ENCODE measurements around the gene THADA.

- no peak for TF ChIP-seq EZH2 (IDR thresholded peaks at IDR 0.05)
- no peak for TF ChIP-seq CTCF (IDR thresholded peaks at IDR 0.05)
- TF ChIP-seq EZH2phosphoT487 (IDR thresholded peaks at IDR 0.05): no peak
Observed at GRCh38 chr2:43269706-43270105, 326.1 kb downstream of the THADA start.

All from neural progenitor cell (in vitro differentiated cells).